GM23338 (cell line): ENCODE results near the gene RRP12. TPM values are rescaled to one million over a fixed set of nuclear protein-coding genes. Genes with fewer than 3 reads are reported as not detected.

ENCODE experiments used
- ATAC-seq: fragments of 200-7000 bp; cut with Tn5 transposase; 3 replicates; pipeline ENCODE4 v1.9.1; 2020
- DNase-seq: peaks from one replicate; pipeline ENCODE4 v3.0.0-alpha.2; 2015; ENCODE audit warnings: low spot score
- H2AFZ ChIP-seq: fragments of 200-600 bp; sonication (generic); 2 replicates; pipeline ENCODE4 v1.8.0; 2016; ENCODE audit warnings: antibody characterized with exemption, mild to moderate bottlenecking, moderate library complexity
- H3F3A ChIP-seq: fragments of 200-600 bp; sonication (generic); replicated peaks from 2 replicates; pipeline ENCODE4 v1.8.0; 2017; ENCODE audit warnings: antibody characterized with exemption, mixed run types, low read depth
- H3K27ac ChIP-seq: fragments of 200-600 bp; sonication (generic); 2 replicates; pipeline ENCODE4 v1.6.1; 2016; ENCODE audit warnings: low read depth
- H3K27me3 ChIP-seq: fragments of 200-600 bp; sonication (generic); 2 replicates; pipeline ENCODE4 v1.8.0; 2016; ENCODE audit warnings: mild to moderate bottlenecking, mixed run types, moderate library complexity; ENCODE audit not compliant: insufficient read depth
- H3K36me3 ChIP-seq: fragments of 200-600 bp; sonication (generic); 2 replicates; pipeline ENCODE4 v1.8.0; 2016; ENCODE audit warnings: mild to moderate bottlenecking; ENCODE audit not compliant: insufficient read depth
- H3K4me1 ChIP-seq: fragments of 200-600 bp; sonication (generic); 2 replicates; pipeline ENCODE4 v1.8.0; 2016; ENCODE audit warnings: mild to moderate bottlenecking, moderate library complexity; ENCODE audit not compliant: insufficient read depth
- H3K4me2 ChIP-seq: fragments of 200-600 bp; sonication (generic); 2 replicates; pipeline ENCODE4 v1.7.1; 2017; ENCODE audit warnings: mixed run types
- H3K4me3 ChIP-seq: fragments of 200-600 bp; sonication (generic); 2 replicates; pipeline ENCODE4 v1.6.1; 2016; ENCODE audit warnings: mixed run types
- H3K79me2 ChIP-seq: fragments of 200-600 bp; sonication (generic); replicated peaks from 2 replicates; pipeline ENCODE4 v1.8.0; 2017; ENCODE audit warnings: mild to moderate bottlenecking; ENCODE audit not compliant: insufficient read depth
- H3K9me2 ChIP-seq: fragments of 200-600 bp; sonication (generic); 2 replicates; pipeline ENCODE4 v1.8.0; 2017; ENCODE audit not compliant: insufficient read depth
- H4K20me1 ChIP-seq: fragments of 200-600 bp; sonication (generic); replicated peaks from 2 replicates; pipeline ENCODE4 v1.8.0; 2017; ENCODE audit warnings: mild to moderate bottlenecking; ENCODE audit not compliant: insufficient read depth
- H3K27ac Mint-ChIP-seq: 2 replicates; pipeline ENCODE4 v1.8.0; 2020; ENCODE audit warnings: inconsistent platforms, mild to moderate bottlenecking, moderate library complexity, mixed read lengths
- H3K27me3 Mint-ChIP-seq: 3 replicates; pipeline ENCODE4 v1.8.0; 2022; ENCODE audit warnings: low read depth, mild to moderate bottlenecking, moderate library complexity, mixed read lengths, inconsistent platforms; ENCODE audit not compliant: insufficient read depth, poor library complexity
- H3K36me3 Mint-ChIP-seq: 3 replicates; pipeline ENCODE4 v1.8.0; 2021; ENCODE audit warnings: low read depth, mild to moderate bottlenecking, inconsistent platforms, moderate library complexity, mixed read lengths
- H3K4me1 Mint-ChIP-seq: 3 replicates; pipeline ENCODE4 v1.8.0; 2020; ENCODE audit warnings: mild to moderate bottlenecking, inconsistent platforms, mixed read lengths
- H3K4me3 Mint-ChIP-seq: 3 replicates; pipeline ENCODE4 v1.8.0; 2021; ENCODE audit warnings: moderate library complexity, mild to moderate bottlenecking, inconsistent platforms, mixed read lengths
- H3K9me3 Mint-ChIP-seq: 3 replicates; pipeline ENCODE4 v1.8.0; 2020; ENCODE audit warnings: moderate library complexity, mild to moderate bottlenecking, inconsistent platforms, mixed read lengths
- CREB1 ChIP-seq: fragments of 250-450 bp; sonication (Bioruptor Pico); IDR thresholded peaks from 2 replicates; pipeline ENCODE4 v1.5.0; 2020; ENCODE audit warnings: low read depth, mild to moderate bottlenecking, moderate library complexity
- ETS1 ChIP-seq: IDR thresholded peaks from 2 replicates; pipeline ENCODE4 v1.6.1; 2016; ENCODE audit warnings: antibody characterized with exemption
- EZH2 ChIP-seq: fragments of 200-600 bp; sonication (generic); IDR thresholded peaks from one replicate; pipeline ENCODE4 v1.8.0; 2017; ENCODE audit warnings: antibody characterized with exemption, mild to moderate bottlenecking, low read depth; ENCODE audit not compliant: unreplicated experiment
- EZH2phosphoT487 ChIP-seq: fragments of 200-600 bp; sonication (generic); IDR thresholded peaks from one replicate; pipeline ENCODE4 v1.8.1; 2018; ENCODE audit warnings: antibody characterized with exemption; ENCODE audit not compliant: unreplicated experiment
- NANOG ChIP-seq: IDR thresholded peaks from 2 replicates; pipeline ENCODE4 v1.6.1; 2016; ENCODE audit warnings: antibody characterized with exemption, borderline replicate concordance
- POLR2AphosphoS5 ChIP-seq: IDR thresholded peaks from 2 replicates; pipeline ENCODE4 v1.6.1; 2016; ENCODE audit warnings: antibody characterized with exemption, low read depth
- STAT1 ChIP-seq: IDR thresholded peaks from one replicate; pipeline ENCODE4 v1.6.1; 2016; ENCODE audit warnings: antibody characterized with exemption; ENCODE audit not compliant: unreplicated experiment
- ZNF114 ChIP-seq: fragments of 250-450 bp; sonication (Bioruptor Pico); IDR thresholded peaks from 2 replicates; pipeline ENCODE4 v1.5.0; 2020; ENCODE audit warnings: mild to moderate bottlenecking, moderate library complexity
- polyA plus RNA-seq: library from polyadenylated mRNA; unstranded; fragments of >200 nt; fragmentation: Nextera tagmentation; extraction: Ambion mirVana; gene quantifications from 2 replicates; pipeline ENCODE4 v1.2.1, GENCODE V29; 2016
- total RNA-seq: library from RNA; depleted of rRNA; stranded (reverse); fragments of >200 nt; shearing (Covaris generic); gene quantifications from 2 replicates; pipeline ENCODE4 v1.2.3, GENCODE V29; 2014
- TF ChIP-seq, protein P1 (sequence below), 2 experiments: fragments of 200-600 bp in 1 of 2; sonication (generic) in 1 of 2; conservative IDR thresholded peaks; 2 replicates each; pipeline versions ENCODE4 v1.5.1 to v1.6.1; 2016 to 2017; ENCODE audit warnings: antibody characterized with exemption in 2 of 2, low read depth in 2 of 2, mild to moderate bottlenecking in 2 of 2, moderate library complexity in 1 of 2
- TF ChIP-seq, protein P2 (sequence below): IDR thresholded peaks from one replicate; pipeline ENCODE4 v1.6.1; 2018; ENCODE audit warnings: antibody characterized with exemption; ENCODE audit not compliant: unreplicated experiment

Gene RRP12
- total and polyA plus RNA-seq, 2 experiments from 2014 or later = 53.4 to 62.6 TPM

DNA sequence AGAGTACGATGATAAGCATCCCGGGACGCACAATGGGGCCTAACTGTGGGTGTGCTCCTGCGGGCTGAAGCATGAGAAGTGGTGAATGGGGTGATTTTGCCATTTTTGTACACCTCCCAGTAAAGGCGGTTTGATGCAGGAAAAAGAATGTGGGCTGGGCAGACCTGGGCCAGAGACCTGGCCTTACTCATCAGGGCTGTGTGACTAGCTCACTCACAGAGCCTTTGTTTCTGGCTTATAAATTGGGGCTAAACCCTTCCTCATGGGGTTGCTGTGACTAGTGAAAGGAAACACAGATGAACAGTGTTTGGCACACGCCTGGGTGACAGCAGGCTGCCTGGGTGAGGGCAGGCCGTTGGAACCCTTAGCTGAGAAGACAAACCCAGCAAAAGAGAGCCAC is 18.0 kb downstream of the RRP12 start:
- Histone ChIP-seq H3K4me2 (no peak overlapping the region), H4K20me1 (no peaks in the 10 kb centered on the region; the same call in 1 of the 2 replicates), H3K36me3 (peaks cover 24% of the 10 kb centered on the region), H3K27me3 (no peaks in the 10 kb centered on the region), H3K4me1 (no peaks in the 10 kb centered on the region), H2AFZ (no peak overlapping the region), H3K9me2 (no peaks in the 10 kb centered on the region), H3K79me2 (no peaks in the 10 kb centered on the region), H3K4me3 (no peak overlapping the region), H3F3A (no peaks in the 10 kb centered on the region), H3K27ac (no peak overlapping the region)
- H3K36me3 Mint-ChIP-seq = peaks cover 65% of the 10 kb centered on the region
- H3K4me1 Mint-ChIP-seq = no peaks in the 10 kb centered on the region
- TF ChIP-seq CREB1 = no peak
- no peak for TF ChIP-seq EZH2phosphoT487
- H3K9me3 Mint-ChIP-seq = no peaks in the 10 kb centered on the region
- H3K27ac Mint-ChIP-seq = no peak overlapping the region
- peaks cover 4% of the 10 kb centered on the region for H3K27me3 Mint-ChIP-seq
- ATAC-seq (no peak), DNase-seq (no peak)
- H3K4me3 Mint-ChIP-seq = no peak overlapping the region

DNA sequence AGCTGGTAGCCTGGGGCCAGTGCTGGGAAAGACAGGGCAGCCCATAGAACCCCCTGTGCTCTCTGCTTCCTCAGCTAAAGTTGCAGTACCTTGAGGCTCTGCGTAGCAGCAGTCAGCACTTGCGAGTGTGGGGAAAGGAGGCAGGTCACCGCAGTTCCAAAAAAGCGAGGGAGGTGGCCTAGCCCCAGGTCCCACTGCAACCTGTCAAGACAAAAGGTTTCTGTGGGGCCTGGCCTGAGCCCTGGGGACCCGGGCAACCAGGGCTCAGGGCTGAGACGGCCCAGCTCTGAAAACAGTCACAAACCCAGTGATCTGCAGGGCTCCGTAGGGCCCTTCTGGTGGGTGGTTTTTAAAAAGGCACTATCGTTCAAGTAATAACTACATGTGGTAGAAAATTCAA is 19.5 kb downstream of the RRP12 start:
- Mint-ChIP-seq H3K27me3 (peaks cover 4% of the 10 kb centered on the region), H3K4me1 (no peaks in the 10 kb centered on the region), H3K27ac (no peak overlapping the region), H3K4me3 (no peak overlapping the region), H3K36me3 (peaks cover 60% of the 10 kb centered on the region), H3K9me3 (no peaks in the 10 kb centered on the region)
- H4K20me1 ChIP-seq = no peaks in the 10 kb centered on the region; the same call in 1 of the 2 replicates
- no peaks in the 10 kb centered on the region for H3K79me2 ChIP-seq
- H3K27me3 ChIP-seq = no peaks in the 10 kb centered on the region
- H2AFZ ChIP-seq = no peak overlapping the region
- no peaks in the 10 kb centered on the region for H3K4me1 ChIP-seq
- no peaks in the 10 kb centered on the region for H3F3A ChIP-seq
- H3K4me3 ChIP-seq = no peak overlapping the region
- TF ChIP-seq ZNF114 (no peak), POLR2AphosphoS5 (no peak)
- H3K4me2 ChIP-seq = no peak overlapping the region
- ATAC-seq = no peak
- H3K36me3 ChIP-seq = peaks cover 30% of the 10 kb centered on the region
- H3K27ac ChIP-seq = no peak overlapping the region
- DNase-seq = no peak
- no peaks in the 10 kb centered on the region for H3K9me2 ChIP-seq

DNA sequence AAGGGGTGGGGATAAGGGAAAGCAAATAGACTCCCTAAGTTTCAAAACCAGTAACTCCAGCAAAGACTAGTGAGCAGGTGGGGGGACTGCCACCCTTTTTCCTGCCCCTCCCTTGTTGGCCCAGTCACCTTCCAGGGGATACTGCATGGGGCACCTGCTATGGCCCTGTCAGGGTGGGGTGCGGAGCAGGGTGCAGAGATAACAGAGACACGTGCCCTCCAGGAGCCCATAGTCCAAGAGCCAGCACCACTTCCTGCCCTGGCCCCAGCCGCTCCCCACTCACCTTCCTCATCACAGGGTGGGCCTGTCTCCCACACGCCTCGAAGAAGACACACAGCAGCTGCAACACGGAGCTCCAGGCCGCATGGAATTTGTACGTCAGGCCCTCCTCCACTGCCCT is 20.6 kb downstream of the RRP12 start:
- Mint-ChIP-seq H3K27me3 (peaks cover 7% of the 10 kb centered on the region), H3K4me1 (no peaks in the 10 kb centered on the region), H3K4me3 (no peak overlapping the region), H3K36me3 (peaks cover 57% of the 10 kb centered on the region), H3K9me3 (no peaks in the 10 kb centered on the region), H3K27ac (no peak overlapping the region; the same call in 1 of the 2 replicates)
- H3K9me2 ChIP-seq = no peaks in the 10 kb centered on the region
- H3K4me2 ChIP-seq = no peak overlapping the region
- H3K4me3 ChIP-seq = no peak overlapping the region
- no peaks in the 10 kb centered on the region for H3K79me2 ChIP-seq
- H3K27me3 ChIP-seq = no peaks in the 10 kb centered on the region
- H3K4me1 ChIP-seq = no peaks in the 10 kb centered on the region
- no peak for DNase-seq
- no peak overlapping the region for H2AFZ ChIP-seq
- H3F3A ChIP-seq = no peaks in the 10 kb centered on the region
- H4K20me1 ChIP-seq = no peaks in the 10 kb centered on the region; the same call in 1 of the 2 replicates
- no peak overlapping the region for H3K27ac ChIP-seq
- no peak for ATAC-seq
- H3K36me3 ChIP-seq = peaks cover 23% of the 10 kb centered on the region
- TF ChIP-seq EZH2 (no peak), ETS1 (no peak), POLR2AphosphoS5 (no peak), STAT1 (no peak), NANOG (no peak)
- TF ChIP-seq, protein P1, sequence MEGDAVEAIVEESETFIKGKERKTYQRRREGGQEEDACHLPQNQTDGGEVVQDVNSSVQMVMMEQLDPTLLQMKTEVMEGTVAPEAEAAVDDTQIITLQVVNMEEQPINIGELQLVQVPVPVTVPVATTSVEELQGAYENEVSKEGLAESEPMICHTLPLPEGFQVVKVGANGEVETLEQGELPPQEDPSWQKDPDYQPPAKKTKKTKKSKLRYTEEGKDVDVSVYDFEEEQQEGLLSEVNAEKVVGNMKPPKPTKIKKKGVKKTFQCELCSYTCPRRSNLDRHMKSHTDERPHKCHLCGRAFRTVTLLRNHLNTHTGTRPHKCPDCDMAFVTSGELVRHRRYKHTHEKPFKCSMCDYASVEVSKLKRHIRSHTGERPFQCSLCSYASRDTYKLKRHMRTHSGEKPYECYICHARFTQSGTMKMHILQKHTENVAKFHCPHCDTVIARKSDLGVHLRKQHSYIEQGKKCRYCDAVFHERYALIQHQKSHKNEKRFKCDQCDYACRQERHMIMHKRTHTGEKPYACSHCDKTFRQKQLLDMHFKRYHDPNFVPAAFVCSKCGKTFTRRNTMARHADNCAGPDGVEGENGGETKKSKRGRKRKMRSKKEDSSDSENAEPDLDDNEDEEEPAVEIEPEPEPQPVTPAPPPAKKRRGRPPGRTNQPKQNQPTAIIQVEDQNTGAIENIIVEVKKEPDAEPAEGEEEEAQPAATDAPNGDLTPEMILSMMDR (conservative IDR thresholded peaks at IDR 0.05; ENCODE audit: low read depth in 2 of 2) = no peak
- TF ChIP-seq, protein P2, sequence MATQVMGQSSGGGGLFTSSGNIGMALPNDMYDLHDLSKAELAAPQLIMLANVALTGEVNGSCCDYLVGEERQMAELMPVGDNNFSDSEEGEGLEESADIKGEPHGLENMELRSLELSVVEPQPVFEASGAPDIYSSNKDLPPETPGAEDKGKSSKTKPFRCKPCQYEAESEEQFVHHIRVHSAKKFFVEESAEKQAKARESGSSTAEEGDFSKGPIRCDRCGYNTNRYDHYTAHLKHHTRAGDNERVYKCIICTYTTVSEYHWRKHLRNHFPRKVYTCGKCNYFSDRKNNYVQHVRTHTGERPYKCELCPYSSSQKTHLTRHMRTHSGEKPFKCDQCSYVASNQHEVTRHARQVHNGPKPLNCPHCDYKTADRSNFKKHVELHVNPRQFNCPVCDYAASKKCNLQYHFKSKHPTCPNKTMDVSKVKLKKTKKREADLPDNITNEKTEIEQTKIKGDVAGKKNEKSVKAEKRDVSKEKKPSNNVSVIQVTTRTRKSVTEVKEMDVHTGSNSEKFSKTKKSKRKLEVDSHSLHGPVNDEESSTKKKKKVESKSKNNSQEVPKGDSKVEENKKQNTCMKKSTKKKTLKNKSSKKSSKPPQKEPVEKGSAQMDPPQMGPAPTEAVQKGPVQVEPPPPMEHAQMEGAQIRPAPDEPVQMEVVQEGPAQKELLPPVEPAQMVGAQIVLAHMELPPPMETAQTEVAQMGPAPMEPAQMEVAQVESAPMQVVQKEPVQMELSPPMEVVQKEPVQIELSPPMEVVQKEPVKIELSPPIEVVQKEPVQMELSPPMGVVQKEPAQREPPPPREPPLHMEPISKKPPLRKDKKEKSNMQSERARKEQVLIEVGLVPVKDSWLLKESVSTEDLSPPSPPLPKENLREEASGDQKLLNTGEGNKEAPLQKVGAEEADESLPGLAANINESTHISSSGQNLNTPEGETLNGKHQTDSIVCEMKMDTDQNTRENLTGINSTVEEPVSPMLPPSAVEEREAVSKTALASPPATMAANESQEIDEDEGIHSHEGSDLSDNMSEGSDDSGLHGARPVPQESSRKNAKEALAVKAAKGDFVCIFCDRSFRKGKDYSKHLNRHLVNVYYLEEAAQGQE = no peak
